HG02623 (cell line): Measurements from ENCODE around the gene GPC6.
A peak's percentile ranks its signal among the peaks of the same experiment; 100 is the strongest.

Source experiments
- ATAC-seq: cut with Tn5 transposase; IDR thresholded peaks from one replicate; pipeline ENCODE4 v1.9.1; 2021; ENCODE audit warnings: moderate library complexity; ENCODE audit not compliant: unreplicated experiment

Gene GPC6

GRCh38 chr13:94415500-94416237 is 1189.1 kb downstream of the GPC6 start:
- no peak for ATAC-seq

- ATAC-seq: no peak
Observed at GRCh38 chr13:94416454-94417080, 1190.0 kb downstream of the GPC6 start.

- ATAC-seq: no peak
Observed at GRCh38 chr13:94417294-94417693, 1190.7 kb downstream of the GPC6 start.

- ATAC-seq: peak; percentile 74
Observed at GRCh38 chr13:94419304-94419924, 1192.8 kb downstream of the GPC6 start.

GRCh38 chr13:94419925-94420305 is 1193.3 kb downstream of the GPC6 start:
- no peak for ATAC-seq

- ATAC-seq: no peak
Observed at GRCh38 chr13:94427313-94427953, 1200.8 kb downstream of the GPC6 start.

- ATAC-seq: no peak
Observed at GRCh38 chr13:94431574-94431973, 1205.0 kb downstream of the GPC6 start.

- ATAC-seq: no peak
Observed at GRCh38 chr13:94431987-94432386, 1205.4 kb downstream of the GPC6 start.

GRCh38 chr13:94433055-94433961 is 1206.7 kb downstream of the GPC6 start:
- ATAC-seq: peak; percentile 57

- ATAC-seq: peak; percentile 59
Observed at GRCh38 chr13:94435604-94436226, 1209.1 kb downstream of the GPC6 start.

GRCh38 chr13:94444826-94445225 is 1218.2 kb downstream of the GPC6 start:
- no peak for ATAC-seq

- ATAC-seq: no peak
Observed at GRCh38 chr13:94454334-94454733, 1227.7 kb downstream of the GPC6 start.

GRCh38 chr13:94454906-94455305 is 1228.3 kb downstream of the GPC6 start:
- ATAC-seq: no peak

- ATAC-seq: no peak
Observed at GRCh38 chr13:94455414-94455813, 1228.8 kb downstream of the GPC6 start.
